GM19328 (cell line): Measurements from ENCODE around the gene SUN5.

Experiments used
- ATAC-seq: cut with Tn5 transposase; IDR thresholded peaks from one replicate; pipeline ENCODE4 v1.9.1; 2021; ENCODE audit warnings: mild to moderate bottlenecking, moderate library complexity; ENCODE audit not compliant: unreplicated experiment

Gene SUN5

DNA sequence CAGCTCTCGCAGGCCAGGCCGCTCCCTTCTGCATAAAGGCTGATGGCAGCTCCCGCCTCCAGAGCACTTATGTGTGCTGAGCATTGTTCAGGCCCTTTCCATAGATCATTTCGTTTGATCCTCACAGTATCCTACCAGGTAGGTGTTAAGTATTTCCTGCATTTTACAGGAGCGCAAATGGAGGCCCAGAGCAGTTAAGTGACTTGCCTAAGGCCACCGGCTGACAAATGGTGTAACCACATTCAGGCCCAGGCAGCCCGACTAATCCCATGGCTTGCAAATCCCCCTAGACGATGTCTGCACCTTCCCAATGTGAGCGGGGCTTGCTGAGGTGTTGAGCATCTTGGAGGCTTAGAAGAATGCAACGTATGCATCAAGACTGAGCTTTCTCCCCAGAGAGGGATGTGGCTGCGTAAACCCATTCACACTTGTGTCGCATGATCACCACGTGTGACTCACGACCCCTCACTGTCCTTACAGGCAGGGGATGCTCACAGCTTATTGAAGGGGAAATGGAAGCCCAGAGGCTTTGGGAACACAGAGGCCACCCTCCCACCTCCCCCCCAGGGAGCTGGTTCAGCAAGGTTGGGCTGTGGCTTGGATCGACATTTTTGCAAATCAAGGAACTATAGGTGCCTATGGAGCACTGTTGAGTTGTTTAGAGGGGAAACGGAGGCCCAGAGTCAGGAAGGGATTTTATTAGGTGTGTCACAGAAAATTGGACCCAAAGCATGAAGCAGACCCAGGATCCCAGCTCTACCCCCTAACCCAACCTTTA is 10.3 kb upstream of the SUN5 start:
- ATAC-seq = no peak

DNA sequence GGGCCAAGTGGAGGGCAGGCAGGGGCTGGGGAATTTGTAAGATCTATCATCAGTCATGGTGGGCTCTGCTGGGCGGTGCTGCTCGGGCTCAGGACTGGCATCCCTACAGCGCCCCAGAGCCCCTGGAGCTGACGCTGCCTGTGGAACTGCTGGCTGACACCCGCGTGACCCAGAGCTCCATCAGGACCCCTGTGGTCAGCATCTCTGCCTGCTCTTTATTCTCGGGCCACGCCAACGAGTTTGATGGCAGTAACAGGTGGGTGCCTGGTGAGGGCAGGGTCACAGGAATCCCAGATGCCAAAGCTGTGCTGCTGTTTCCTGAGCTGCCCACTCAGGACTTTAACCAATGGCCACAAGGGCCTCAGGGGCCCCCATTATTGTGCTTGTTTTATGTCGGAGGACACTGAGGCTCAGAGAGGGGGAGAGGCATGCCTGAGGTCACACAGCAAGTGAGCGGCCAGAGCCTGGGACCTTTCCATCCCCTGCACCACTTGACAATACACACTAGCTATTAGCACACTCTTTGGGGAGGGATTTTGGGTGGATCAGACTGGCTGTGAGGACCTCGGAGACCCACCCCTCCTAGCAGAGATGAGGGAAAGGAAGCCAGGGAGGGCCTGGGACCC is 9.6 kb upstream of the SUN5 start:
- no peak for ATAC-seq

DNA sequence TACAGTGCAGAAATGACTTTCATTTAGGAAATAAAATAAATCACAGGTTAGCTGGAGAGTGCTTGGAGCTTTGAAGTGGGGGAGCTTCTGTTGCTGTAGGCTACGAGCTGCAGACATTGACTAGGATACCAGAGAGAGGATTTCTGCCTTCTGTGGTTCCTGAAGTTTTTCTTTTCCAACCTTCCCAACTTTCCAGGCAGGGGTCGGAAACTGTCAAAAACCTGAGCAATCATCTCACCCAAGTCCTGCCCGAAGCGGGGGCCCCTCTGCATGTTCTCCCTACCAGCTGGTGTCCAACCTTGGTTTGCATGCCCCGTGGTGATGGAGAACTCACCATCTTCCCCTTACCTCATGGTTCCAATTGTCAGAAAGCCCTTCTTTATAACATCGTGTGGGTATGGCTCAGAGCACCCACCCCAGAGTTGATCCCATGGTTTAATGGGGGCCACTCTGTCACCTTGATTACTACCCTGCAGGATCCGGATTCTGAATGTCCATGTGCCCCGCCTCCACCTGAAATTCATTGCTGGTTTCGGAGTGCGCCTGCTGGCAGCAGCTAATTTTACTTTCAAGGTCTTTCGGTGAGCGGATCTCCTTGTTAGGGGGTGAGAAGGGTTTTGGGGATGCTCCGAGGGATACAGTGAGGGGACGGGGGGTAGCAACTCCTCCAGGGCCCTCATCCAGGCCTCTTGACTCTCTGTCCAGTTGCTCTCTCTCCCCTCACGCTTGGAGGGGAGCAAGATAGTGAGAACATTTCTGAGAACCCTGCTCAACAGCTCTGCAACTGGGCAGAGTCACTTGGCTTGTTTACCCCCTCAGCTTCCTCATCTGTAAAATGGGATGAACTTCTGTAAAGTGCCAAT is 8.3 kb upstream of the SUN5 start:
- ATAC-seq = no peak

DNA sequence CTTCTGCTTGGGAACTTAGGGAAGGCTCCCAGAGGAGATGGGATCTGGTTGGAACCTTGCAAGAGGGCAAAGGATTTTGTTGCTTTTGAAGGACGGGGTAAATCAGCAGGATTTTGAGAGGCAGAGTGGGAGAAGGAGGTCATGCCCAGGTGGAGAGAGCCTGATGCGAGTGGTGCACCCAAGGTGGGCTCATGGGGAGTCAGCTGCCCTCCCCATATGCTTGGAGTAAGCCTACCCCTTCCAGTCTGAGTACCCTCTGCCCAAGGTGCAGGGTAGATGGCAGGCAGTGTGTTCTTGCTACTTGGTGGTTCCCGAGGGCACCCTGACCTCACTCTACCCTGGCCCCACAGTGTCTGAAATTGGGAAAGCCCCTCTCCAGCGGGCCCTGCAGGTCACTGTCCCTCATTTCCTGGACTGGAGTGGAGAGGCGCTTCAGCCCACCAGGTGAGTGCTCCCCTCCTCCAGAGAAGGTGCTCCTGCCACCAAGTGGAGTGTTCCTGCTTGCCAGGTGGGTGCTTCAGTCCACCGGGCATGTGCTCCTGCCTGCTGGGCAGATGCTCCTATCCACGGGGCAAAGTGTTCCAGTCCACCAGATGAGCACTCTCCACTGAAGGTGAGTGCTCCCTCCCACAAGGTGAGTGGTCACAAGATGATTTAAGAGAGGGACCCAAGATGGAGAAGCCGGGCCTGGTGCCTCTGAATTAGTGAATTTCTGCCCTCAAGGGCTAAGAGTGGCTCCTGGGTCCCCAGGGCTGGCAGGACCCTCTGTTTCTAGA is 6.6 kb upstream of the SUN5 start:
- no peak for ATAC-seq

DNA sequence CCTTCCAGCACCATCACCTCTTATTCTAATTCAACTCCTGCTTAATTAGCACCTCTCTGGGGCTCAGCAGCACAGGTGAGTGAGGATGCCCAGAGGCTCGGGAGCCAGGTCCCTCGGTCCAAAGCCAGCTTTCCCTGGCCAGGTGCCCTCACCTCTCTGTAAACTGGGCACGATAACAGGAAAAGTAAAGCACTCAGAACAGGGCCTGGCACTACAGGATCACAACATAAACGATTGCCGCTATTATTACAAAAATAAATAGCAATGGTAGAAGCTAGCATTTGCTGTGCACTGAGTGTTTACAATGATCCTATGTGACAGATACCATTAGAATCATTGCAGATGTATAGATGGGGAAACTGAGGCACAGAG is 5.9 kb upstream of the SUN5 start:
- ATAC-seq = no peak

DNA sequence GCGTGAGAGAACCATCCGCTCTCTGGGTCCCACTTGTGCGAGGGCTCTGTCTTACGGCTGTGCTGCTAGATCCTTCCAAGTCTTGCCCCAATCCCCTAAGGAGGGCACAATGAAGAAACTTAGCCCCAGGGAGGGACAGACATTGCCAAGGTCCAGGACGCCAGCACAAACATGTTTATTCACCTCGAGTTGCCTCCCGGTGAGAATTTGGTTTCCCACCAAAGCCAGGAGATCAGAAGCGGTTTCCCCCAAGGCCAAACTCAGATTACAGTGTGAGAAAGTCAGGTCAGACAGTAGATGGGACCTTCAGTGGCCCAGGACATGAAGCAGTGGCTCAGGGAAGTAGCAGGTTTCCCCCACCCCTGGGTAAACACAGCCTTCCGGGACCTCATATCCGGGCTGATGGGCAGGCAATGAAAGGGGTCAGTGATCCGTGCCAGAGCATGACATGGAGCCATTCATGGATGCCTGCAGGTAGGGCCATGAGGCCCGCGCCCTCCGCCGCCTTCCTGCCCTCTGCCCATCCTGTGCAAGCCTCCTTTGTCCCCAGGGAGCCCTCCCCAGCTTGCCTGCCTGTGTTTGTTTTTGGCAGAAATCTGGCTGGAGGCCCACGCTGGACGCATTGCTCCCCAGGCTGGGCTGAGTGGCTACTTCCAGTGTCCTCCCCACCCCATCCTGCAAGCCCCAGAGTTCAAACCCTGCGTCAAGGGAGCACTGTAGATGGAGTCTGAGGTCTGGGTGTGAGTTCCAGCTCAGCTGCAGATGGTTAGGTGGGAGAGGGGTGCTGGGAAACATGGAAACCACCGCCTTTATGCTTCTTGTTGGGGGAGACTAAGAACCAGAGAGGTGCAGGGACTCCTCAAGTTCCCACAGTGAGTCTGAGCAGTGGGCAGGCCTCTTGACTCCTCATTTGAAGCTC is 5.2 kb upstream of the SUN5 start:
- ATAC-seq = no peak

DNA sequence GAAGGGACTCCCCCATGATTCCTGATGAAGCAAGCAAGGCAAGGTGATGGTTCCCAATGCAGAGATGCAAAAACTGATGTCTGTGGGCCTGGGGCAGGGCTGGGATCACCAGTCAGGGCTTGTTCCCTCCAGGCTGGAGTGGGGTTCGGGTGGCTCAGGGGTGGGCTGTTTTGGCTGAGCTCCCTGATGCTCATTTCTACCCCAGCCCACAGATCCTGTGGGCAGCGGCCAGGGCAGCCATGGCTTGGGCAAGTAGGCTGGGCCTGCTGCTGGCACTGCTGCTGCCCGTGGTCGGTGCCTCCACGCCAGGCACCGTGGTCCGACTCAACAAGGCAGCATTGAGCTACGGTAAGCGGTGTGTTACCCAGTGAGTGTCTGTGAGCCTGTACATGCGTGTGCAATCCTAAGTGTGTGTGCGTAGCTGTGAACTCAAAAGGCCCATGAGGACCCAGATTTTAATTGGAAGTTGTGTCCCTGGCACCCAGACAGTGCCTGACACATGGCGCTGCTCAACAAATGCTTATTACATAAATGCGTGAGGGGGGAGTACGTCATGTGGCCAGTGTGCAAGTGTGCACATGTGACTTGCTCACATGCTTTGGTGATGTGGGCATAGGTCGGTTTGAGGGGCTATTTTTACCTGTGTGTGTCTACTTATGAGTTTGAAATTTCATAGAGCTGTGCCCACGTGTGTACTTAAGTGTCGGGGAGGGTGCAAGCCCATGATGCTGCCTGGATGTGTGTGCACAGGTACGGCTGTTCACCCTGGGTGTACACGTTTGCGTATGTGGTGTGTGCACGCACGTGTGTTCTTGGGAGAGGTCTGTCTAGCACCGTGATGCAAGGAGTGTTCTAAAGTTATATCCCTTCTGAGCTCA is 4.3 kb upstream of the SUN5 start:
- ATAC-seq = no peak

DNA sequence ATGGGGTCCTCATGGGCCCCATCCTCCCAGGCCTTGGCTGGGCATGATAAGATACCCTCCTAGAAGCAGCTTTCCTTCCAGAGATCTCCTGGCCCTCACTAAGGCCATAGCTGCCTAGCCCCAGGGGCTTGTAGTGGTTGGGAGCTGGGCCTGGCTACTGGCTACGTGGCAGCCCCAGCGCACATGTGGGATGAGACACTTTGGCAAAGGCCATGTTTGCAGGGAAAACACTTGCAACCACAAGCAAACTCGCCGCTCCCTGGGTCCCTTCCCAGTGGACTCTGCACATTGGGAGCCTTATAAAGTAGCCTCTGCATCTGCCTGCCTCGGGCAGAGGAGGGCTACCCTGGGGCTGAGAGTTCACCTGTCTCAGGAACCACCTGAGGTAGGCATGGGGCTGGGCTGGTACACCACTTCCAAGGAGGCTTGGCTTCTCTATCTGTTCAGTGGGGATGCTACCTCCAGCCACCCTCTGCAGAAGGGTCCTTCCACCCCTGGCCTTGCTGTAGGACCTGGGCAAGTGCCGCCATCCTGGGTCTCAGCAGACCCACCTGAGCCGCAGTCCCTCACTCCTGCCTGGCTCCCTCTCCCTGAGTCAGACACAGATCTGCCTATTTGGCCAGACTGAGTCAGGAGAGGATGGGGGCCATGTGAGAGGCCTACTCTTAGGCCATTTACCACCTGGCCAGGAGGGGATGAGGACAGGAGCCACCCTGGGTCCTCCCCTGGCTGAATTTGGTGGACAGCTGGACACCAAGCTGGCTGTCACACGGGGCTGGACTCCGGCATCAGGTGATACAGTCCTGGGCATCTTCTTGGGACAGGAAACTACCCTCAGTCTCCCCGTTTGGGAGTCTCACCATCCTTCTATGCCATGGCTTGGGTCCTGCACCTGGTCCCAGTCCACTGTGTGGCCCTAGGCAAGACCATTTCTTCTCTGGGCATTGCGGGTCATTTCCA is 3.4 kb upstream of the SUN5 start, which contains the start of gene BPIFB2:
Gene BPIFB2, plus strand, starts transcription at position 329 of the 960 bp plus-strand sequence. CDS start 871 bp downstream, outside the sequence.
- no peak for ATAC-seq

DNA sequence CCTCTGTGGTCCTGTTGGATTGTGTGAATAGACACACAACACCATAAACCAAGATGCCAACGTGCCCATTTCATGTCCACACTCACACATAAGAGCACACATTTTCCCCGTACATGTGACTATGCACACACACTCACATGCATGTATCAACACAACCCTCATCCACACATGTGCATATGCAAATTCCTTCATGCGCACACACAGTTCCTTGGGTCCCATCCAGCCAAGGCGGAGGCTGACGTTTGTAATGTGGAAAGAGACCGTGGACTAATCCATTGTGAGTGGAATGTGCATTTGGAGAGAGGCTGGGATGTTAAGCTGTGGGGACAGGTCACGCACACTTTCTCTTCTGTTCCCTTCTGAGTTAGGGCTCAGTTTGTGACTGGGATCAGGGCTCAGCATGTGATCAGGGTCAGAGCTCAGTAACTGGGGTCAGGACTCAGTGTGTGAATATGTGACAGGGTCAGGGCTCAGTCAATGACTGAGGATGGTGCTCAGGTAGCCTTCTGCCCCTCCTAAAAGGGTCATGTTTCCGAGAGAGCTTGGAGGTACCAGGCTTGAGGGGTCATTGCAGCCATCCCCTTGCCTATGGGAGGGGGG is 2.6 kb upstream of the SUN5 start:
- no peak for ATAC-seq

DNA sequence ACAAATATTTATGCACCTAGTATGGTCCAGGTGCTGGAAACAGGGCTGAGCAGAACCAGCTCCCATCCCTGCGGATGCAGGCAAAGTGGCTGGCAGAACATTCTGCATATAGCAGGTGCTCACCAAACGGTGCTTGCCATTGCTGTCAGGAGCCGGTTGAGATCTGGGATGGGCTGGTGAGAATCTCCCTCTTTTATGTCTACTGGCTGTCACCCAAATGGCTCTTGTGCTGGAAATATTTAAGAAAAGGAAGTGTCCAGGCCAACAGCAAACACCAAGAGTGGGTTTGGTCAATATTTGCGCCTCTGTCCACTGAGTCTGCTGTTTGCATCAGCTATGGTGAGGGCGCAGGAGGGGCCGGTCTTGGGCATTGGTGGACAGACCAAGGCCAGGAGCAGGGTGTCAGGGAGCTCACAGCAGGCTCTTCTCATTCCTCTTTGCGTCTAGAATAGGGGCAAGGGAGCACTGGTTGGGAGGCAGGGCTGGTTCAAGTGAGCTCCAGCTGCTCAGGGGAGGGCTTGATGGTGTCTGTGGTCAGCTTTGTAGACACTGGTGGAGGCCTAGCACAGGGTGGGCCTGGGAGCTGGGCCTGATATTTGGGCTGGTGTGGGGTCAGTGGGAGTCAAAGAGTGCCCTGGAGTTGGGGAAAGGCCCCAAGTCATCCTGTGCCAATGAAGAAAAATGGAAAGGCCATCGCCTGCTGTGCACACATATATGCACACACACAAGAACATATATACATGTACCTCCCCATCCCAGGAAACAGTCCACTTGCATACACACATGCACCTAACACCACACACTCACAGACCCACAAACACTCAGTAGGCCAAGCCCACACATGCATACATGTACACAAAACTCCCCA is 1.9 kb upstream of the SUN5 start:
- no peak for ATAC-seq

DNA sequence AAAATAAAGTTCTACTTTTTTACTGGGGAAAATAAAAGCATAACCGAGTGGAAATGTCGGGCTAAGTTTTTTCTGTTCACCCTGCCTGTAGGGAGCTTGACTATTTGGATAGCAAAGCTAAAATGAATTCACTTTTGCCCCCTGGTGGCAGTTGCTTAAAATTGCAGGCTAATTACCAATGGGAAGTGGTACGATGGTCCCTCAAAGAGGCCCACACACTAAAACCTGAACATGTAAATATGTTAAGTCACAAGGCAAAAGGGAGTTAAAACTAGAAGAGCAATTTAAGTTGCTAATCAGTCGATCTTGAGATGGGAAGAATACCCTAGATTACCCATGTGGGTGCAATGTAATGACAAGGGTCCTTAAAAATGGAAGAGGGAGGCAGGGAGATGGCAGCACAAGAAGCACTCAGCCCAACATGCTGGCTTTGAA is 916 bp upstream of the SUN5 start:
- ATAC-seq = no peak

DNA sequence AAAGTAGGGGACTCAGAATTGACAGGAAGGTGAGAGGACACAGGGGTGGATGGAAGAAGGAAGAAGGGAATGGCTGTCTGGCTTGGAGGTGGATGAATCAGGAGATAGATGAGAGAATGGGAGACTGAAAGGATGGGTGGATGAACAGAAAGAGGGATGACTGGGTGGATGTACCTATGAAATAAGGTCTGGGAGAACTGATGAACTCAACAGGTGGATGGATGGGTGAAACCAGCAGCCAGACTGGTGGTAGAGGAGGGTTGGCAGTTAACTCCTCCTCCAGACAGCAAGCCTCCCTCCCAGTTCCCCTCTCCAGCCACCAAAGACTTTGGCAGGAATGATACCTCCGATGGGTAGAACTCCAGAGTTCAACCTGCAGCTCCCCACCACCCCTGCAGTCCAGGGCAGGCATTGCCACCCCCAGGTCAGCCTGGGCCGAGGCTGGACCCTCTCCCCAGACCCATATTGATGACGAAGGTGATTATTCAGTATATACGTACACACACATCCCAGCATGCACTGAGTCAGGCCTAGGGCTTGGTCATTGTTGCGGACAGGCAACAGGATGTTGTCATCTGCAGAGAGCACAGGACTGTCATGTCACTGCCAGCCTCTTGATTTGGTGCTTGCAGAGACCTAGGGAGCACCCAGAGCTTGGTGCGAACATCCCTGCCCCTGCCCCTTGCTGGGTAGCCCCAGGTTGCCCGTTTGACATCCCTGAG is 2.0 kb downstream of the SUN5 start:
- ATAC-seq = no peak

DNA sequence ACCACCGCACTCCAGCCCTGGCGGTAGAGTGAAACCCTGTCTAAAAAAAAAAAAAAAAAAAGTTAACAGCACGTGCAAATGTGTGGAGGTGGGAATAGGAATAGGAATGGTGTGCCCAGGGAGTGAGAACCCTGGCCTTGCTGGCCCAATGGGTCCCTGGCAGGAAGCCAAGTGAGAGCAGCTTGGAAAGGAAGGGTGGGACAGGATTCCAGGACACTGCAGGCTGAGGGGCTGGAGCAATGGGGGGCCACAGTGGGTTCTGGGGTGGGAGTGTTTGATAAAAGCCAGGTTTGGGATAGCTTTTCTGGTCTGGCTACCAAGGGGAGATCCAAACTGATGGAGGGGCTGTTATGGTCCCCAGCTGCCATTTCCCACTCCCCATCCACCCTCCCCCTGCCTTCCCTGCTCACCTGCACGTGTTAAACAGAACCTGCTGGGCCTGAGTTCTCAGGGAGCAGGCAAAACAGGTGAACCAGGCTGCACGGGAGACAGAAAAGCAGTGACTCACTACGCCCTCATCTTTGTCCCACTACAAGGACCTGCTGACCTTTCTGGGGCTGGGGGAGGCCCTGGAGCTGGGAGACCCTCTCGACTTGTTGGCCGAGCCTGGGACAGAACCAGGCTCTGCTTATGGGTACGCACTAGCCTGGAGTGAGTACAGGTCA is 3.3 kb downstream of the SUN5 start:
- no peak for ATAC-seq

DNA sequence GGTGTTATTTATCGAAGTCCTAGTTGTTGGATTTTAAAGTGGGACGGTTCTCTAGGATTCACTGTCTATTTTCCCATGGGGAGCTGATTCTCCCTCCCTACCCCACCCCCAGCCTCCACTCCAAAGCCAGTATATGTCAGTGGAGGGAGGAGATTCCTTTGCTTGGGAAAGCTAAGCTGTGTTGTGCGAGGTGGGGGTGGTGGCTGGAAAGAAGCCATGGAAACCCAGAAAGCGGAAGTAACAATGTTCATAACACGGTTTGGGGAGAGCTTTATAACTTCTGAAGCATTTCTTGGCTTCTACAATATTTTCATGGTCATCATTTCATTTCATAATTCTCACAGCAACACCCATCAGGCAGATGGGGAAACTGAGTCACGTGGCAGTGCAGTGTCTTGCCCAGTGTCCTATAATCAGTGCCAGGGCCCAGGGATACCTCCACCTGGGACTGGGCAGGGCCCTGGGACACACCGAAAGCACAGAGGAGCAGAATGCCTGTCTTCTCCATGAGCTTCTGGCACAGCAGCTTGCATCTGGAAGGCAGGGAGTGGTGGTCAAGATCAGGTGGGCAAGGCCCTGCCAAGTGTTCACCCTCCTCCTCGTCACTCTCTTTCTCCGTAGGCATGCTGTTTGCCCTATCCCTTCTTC is 4.5 kb downstream of the SUN5 start:
- ATAC-seq = no peak

DNA sequence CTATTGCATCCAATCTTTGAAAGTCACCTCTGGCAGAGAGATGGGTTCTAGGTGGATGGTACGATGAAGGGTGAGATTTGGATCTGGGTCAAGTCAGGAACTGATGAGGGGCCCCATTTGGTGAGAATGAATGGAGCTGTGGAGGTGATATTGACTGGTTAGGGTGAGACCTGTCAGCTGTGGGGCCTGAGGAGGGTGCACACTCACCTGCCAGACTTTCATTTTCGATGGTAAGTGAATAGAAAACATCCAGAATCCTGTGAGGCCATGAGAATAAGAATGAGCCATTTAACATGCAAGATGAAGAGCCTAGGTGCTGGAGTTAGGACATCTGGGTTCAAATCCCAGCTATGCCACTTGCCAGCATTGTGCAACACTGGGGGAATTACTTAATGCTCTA is 6.8 kb downstream of the SUN5 start:
- no peak for ATAC-seq
